Mucosa of descending colon (tissue), 3 donors: ENCODE measurements around the gene DPPA5. TPM values are rescaled to one million over a fixed set of nuclear protein-coding genes. Genes with fewer than 3 reads are reported as not detected.

Experiments
- ATAC-seq: fragments of 200-7000 bp; cut with Tn5 transposase; one replicate; pipeline ENCODE4 v1.9.1; 2020; ENCODE audit warnings: mild to moderate bottlenecking, moderate library complexity
- DNase-seq, 3 donors: peaks; one replicate each; pipeline ENCODE4 v3.0.0-alpha.2; 2020
- H3K36me3 ChIP-seq: fragments of 200-600 bp; one replicate; pipeline ENCODE4 v1.8.0; 2021; ENCODE audit warnings: low read depth, mild to moderate bottlenecking
- H3K4me1 ChIP-seq: fragments of 200-600 bp; one replicate; pipeline ENCODE4 v1.8.0; 2021; ENCODE audit warnings: low read depth, mild to moderate bottlenecking
- H3K4me3 ChIP-seq: fragments of 200-600 bp; one replicate; pipeline ENCODE4 v1.8.0; 2021; ENCODE audit warnings: mild to moderate bottlenecking
- H3K9me3 ChIP-seq: fragments of 200-600 bp; one replicate; pipeline ENCODE4 v1.8.0; 2021; ENCODE audit warnings: mild to moderate bottlenecking
- intact Hi-C, 2 donors: fragments of 100-400 bp; cut with DNase I in 1 of 2; cut with micrococcal nuclease in 1 of 2; formaldehyde crosslinking; loops; one replicate each; pipeline versions ENCODE4 v1.11.0 to v1.11.1; 2022; cut with DNase I, micrococcal nuclease
- total RNA-seq, 3 donors: library from RNA; stranded (reverse); fragmentation: NEBNext Ultra II Directional in 2 of 3; extraction: Animal tissue kit (Norgen Biotek cat#: 25700) in 2 of 3; gene quantifications; one replicate each; pipeline versions ENCODE4 v1.2.1 to v1.2.4, GENCODE V29; 2021 to 2023
- TF ChIP-seq, protein P1 (sequence below): fragments of 200-600 bp; IDR thresholded peaks from one replicate; pipeline ENCODE4 v1.8.0; 2022; ENCODE audit warnings: antibody characterized with exemption, mild to moderate bottlenecking
- donor health status: DM: no; HTN: no; CAD: no; lungs with moderate emphysema.
- donor health status: DM: no; HTN: no; CAD: no.
- donor health status: DM: no; HTN: yes; CAD: no.

DPPA5 gene
- total RNA-seq, 3 donors from 2014 or later = not detected

DNA sequence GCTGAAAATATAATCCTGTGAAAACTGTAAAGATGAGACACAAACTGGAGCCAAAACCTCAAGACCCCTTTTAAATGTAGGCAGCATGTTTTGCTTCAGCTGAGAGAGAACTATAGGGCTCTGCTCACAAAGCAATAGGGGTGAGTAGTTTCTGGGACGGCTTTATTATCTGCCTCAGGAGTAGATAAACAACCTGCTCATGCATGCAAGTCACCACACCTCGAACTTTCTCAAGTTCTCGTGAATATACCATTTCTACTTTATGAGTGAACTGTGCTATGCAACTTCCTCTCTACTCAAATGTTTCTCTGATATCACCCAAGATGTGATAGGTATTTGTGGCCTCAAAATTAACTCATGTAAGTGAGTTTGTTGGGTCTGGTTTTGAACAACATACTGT lies 23.1 kb upstream of the DPPA5 start:
- intact Hi-C loops = no loop called here
- Histone ChIP-seq H3K36me3 (no peaks in the 10 kb centered on the region), H3K4me1 (no peaks in the 10 kb centered on the region), H3K4me3 (no peak overlapping the region), H3K9me3 (peaks cover 2% of the 10 kb centered on the region)
- TF ChIP-seq, protein P1, sequence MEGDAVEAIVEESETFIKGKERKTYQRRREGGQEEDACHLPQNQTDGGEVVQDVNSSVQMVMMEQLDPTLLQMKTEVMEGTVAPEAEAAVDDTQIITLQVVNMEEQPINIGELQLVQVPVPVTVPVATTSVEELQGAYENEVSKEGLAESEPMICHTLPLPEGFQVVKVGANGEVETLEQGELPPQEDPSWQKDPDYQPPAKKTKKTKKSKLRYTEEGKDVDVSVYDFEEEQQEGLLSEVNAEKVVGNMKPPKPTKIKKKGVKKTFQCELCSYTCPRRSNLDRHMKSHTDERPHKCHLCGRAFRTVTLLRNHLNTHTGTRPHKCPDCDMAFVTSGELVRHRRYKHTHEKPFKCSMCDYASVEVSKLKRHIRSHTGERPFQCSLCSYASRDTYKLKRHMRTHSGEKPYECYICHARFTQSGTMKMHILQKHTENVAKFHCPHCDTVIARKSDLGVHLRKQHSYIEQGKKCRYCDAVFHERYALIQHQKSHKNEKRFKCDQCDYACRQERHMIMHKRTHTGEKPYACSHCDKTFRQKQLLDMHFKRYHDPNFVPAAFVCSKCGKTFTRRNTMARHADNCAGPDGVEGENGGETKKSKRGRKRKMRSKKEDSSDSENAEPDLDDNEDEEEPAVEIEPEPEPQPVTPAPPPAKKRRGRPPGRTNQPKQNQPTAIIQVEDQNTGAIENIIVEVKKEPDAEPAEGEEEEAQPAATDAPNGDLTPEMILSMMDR = no peak
- DNase-seq (no peak), ATAC-seq (no peak)

DNA sequence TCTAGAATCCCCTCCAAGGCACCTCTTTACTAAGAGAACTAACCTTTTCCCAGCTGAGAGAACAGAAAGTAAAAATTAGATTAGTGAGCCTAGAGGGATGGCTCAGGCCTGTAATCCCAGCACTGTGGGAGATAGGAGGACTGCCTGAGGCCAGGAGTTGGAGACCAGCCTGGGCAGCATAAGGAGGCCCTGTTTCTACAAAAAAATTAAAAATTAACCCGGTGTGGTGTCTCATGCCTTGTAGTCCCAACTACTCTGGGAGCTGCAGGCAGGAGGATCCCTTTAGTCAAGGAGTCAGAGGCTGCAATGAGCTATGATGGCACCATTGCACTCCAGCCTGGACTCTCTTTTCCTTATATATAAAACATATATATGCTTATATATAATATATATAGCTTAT lies 21.1 kb upstream of the DPPA5 start:
- no peak for ATAC-seq
- H3K36me3 ChIP-seq = no peaks in the 10 kb centered on the region
- H3K4me1 ChIP-seq = no peaks in the 10 kb centered on the region
- no peak overlapping the region for H3K4me3 ChIP-seq
- intact Hi-C loops = no loop called here
- no peak for DNase-seq
- peaks cover 7% of the 10 kb centered on the region for H3K9me3 ChIP-seq
- TF ChIP-seq, protein P1 = no peak

DNA sequence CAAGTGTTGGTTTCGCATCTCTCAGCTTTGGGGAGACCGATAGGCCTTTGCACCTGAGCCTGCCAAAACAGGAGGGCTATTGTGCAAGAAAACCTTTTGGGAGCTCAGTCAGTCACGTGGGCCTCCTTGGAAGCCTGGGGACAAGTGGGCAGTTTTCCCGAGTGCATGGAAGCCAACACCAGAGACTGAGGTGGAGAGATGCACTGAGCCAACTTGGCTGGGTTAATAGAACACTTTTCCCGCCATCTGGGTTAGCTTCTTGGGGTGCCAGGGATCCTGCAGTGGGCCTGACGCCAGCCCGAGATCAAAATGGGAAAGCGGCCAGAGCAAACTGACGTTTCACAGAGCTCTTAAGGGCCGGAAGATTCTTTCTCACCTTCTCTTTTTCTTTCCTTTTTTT lies 18.4 kb upstream of the DPPA5 start:
- H3K4me3 ChIP-seq = no peak overlapping the region
- no peak for DNase-seq
- H3K36me3 ChIP-seq = no peaks in the 10 kb centered on the region
- TF ChIP-seq, protein P1 = no peak
- H3K4me1 ChIP-seq = no peaks in the 10 kb centered on the region
- intact Hi-C loops = no loop called here
- ATAC-seq = no peak
- H3K9me3 ChIP-seq = peaks cover 7% of the 10 kb centered on the region

DNA sequence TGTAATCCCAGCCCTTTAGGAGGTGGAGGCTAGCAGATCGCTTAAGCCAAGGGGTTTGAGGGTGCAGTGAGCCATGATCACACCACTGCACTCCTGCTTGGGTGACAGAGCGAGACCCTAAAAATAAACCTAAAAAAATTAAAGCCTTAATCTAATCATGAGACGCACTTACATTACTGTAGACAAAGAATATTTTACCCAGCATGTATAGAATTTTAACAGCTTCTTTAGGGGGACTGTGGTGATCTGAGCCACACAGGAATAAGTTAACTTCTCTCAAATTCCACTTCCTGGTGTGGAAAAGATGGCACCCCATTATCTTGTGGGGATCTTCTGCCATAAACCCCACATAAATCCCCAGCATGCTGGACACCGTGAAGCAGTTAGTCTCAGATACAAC lies 17.9 kb upstream of the DPPA5 start:
- Histone ChIP-seq H3K9me3 (peaks cover 7% of the 10 kb centered on the region), H3K4me1 (no peaks in the 10 kb centered on the region), H3K4me3 (no peak overlapping the region), H3K36me3 (no peaks in the 10 kb centered on the region)
- TF ChIP-seq, protein P1 = no peak
- intact Hi-C loops = no loop called here
- ATAC-seq (no peak), DNase-seq (no peak)

DNA sequence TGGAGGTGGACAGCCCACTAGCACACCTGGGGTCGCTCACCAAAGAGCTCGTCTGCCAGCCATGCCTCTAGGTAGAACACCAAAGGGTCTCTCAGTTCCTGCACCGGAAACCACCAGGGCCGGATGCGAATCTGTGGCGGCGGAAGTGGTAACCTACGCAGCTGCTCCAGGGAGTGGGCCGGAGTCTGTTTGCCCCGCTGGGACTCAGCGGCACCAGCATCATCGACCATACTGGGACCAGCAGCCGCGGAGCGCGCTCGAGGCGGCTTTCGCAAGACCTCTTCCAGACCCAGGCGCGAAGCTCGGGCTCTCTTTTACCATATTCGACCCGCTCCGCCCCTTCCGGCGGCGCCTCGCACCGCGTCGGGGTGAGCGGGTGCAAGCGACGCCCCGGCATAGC lies 15.5 kb upstream of the DPPA5 start, which contains the start of gene OOEP:
OOEP (minus strand) TSS at position 335 of the 400 bp plus-strand sequence; CDS start at position 230, 105 bp downstream.
- H3K4me1 ChIP-seq = no peaks in the 10 kb centered on the region
- no peak within 1 kb of the TSS for H3K4me3 ChIP-seq
- TF ChIP-seq, protein P1 = no peak
- no peaks in the 10 kb centered on the region for H3K36me3 ChIP-seq
- DNase-seq (no peak), ATAC-seq (no peak)
- peaks cover 7% of the 10 kb centered on the region for H3K9me3 ChIP-seq
- intact Hi-C loops = no loop called here

DNA sequence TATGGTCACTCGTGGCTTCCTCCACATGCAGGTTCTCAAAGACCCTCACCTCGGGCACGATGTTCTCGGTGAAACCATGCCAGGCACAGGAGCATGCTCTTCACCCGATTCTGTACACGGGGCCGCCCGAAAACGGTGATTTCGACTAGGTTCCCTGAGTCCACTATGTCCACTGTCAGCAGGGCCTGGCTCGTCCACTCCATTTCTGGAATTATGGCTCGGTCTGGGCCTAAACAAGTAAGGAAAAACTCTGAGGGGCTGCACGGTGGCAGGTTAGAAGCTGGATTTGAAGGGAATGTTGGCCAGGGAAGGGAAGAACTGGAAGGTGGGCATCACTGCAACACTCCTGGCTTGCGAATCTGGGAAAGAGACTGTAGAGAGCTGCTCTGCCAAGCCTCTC lies 15.1 kb upstream of the DPPA5 start:
- intact Hi-C loops = no loop called here
- DNase-seq (no peak), ATAC-seq (no peak)
- H3K36me3 ChIP-seq = no peaks in the 10 kb centered on the region
- no peaks in the 10 kb centered on the region for H3K4me1 ChIP-seq
- peaks cover 7% of the 10 kb centered on the region for H3K9me3 ChIP-seq
- no peak overlapping the region for H3K4me3 ChIP-seq
- TF ChIP-seq, protein P1 = no peak
